ENCODE data around the gene SH3RF3.
"Not testable (repeated sequence)": the region's sequence is repeated elsewhere in the genome, so short reads cannot be mapped to it uniquely, and the experiment has no call there.

SH3RF3 gene

DNA sequence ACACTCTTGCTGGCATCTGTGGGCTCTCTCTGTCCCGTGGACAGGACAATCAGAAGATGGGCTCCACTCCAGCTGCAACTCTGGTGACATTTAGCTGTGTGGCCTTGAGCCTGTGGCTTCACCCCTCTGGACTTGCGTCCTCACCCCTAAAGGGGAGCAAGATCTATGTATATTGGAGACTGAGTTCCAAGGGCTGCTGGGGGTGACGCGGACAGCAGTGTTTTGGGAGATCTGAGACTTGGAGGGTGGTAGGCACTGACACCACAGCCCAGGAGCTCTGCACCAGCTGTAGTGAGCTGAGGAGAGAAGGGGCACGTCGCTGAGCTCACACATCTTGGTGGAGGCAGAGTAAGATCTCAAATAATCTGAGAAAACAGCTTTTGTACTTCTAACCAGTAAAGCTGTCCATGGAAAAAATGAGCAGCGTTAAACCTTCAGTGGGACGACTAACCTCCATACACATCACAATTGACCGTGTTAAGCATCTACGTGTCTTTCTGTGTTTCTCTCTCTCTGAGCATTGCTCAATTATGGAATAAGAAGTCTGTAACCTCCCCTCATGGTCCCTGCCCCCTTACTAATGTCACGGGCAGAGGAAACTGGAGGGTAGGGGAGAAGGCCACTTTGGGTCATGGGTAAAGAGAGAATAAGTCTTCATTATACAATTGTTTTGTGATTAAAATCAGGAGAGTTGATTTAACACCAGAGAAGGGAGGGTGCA, 85.8 kb downstream of the SH3RF3 start:
- no peak for DNase-seq (ENCODE audit: low read depth in 2 of 2, low spot score in 1 of 2)

- no peak for DNase-seq (ENCODE audit: low read depth in 2 of 2, low spot score in 1 of 2)
Observed at GRCh38 chr2:109215866-109216265, 86.9 kb downstream of the SH3RF3 start.

- no peak for DNase-seq (ENCODE audit: low read depth in 2 of 2, low spot score in 1 of 2)
Observed at GRCh38 chr2:109216332-109216731, 87.3 kb downstream of the SH3RF3 start.

GRCh38 chr2:109217362-109218086, 88.5 kb downstream of the SH3RF3 start:
- no peak for DNase-seq (ENCODE audit: low read depth in 2 of 2, low spot score in 1 of 2)

- DNase-seq (ENCODE audit: low read depth in 2 of 2, low spot score in 1 of 2) = no peak
Observed at GRCh38 chr2:109218087-109218791, 89.2 kb downstream of the SH3RF3 start.

- no peak for DNase-seq (ENCODE audit: low read depth in 2 of 2, low spot score in 1 of 2)
Observed at GRCh38 chr2:109218792-109219126, 89.8 kb downstream of the SH3RF3 start.

DNA sequence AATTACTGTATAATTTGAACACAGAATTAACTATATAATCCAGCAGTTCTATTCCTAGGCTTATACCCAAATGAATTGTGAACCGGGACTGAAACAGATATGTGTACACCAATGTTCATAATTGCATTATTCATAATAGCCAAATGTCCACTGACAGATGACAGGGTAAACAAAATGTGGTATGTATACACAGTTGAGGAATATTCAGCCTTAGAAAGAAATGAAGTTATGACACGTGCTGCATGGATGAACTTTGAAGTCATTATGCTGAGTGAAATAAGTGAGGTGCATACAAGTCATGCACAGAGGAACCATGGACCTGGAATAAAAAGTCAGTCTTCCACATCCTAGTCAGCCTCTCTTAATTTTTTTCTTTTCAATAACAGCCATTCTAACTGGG, 91.9 kb downstream of the SH3RF3 start:
- DNase-seq (ENCODE audit: low read depth in 2 of 2, low spot score in 1 of 2) = no peak

- not testable (repeated sequence) for DNase-seq (ENCODE audit: low read depth in 2 of 2, low spot score in 1 of 2)
Observed at GRCh38 chr2:109221316-109221715, 92.3 kb downstream of the SH3RF3 start.

DNA sequence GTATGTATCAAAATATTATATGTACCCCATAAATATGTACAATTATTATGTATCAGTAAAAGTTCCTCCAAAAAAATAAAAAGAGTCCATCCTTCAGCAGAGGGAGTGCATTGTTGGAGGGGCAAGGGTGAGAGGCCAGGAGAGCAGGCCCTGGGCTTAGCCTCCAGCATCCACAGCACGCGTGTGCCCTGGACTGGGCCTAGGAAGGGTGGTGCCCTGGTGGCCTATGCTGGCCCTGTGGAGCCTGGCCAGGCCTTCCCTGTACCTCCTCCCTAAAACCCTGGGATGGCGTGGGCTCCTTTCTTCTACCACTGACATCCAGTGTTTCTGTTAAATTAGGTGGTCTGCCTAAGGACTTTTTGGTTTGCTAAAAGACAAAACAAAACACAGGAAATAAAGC, 93.4 kb downstream of the SH3RF3 start:
- no peak for DNase-seq (ENCODE audit: low read depth in 2 of 2, low spot score in 1 of 2)

GRCh38 chr2:109222825-109223471, 93.9 kb downstream of the SH3RF3 start:
- no peak for DNase-seq (ENCODE audit: low read depth in 2 of 2, low spot score in 1 of 2)

- DNase-seq (ENCODE audit: low read depth in 2 of 2, low spot score in 1 of 2) = no peak
Observed at GRCh38 chr2:109223490-109223889, 94.5 kb downstream of the SH3RF3 start.

GRCh38 chr2:109224341-109224740, 95.3 kb downstream of the SH3RF3 start:
- not testable (repeated sequence) for DNase-seq (ENCODE audit: low read depth in 2 of 2, low spot score in 1 of 2)

- no peak for DNase-seq (ENCODE audit: low read depth in 2 of 2, low spot score in 1 of 2)
Observed at GRCh38 chr2:109225170-109225782, 96.3 kb downstream of the SH3RF3 start.

- DNase-seq (ENCODE audit: low read depth in 2 of 2, low spot score in 1 of 2) = no peak
Observed at GRCh38 chr2:109226128-109226527, 97.1 kb downstream of the SH3RF3 start.

DNA sequence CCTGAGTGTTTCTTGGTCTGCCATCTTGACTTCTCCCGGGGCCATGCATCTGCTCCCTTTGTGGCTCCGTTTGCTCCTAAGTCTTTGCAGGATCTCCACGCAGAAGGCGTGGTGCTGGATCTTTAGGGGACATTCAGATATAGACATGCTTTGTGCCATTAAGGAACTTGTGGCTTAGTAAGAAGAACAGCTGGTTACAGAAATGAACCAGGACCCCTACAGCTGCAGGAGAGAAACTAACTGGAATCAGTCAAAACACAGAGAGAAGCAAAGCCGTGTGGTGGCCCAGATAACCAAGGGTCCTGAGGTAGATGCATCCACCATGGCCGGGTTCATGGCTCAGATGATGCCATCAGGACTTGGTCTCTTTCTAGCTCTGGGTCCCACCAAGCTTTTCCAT, 97.6 kb downstream of the SH3RF3 start:
- DNase-seq (ENCODE audit: low read depth in 2 of 2, low spot score in 1 of 2) = no peak

GRCh38 chr2:109229094-109229675, 100.2 kb downstream of the SH3RF3 start:
- DNase-seq (ENCODE audit: low read depth in 2 of 2, low spot score in 1 of 2) = no peak

GRCh38 chr2:109230941-109231420, 102.0 kb downstream of the SH3RF3 start:
- no peak for DNase-seq (ENCODE audit: low read depth in 2 of 2, low spot score in 1 of 2)

GRCh38 chr2:109231428-109231827, 102.4 kb downstream of the SH3RF3 start:
- DNase-seq (ENCODE audit: low read depth in 2 of 2, low spot score in 1 of 2) = no peak

DNA sequence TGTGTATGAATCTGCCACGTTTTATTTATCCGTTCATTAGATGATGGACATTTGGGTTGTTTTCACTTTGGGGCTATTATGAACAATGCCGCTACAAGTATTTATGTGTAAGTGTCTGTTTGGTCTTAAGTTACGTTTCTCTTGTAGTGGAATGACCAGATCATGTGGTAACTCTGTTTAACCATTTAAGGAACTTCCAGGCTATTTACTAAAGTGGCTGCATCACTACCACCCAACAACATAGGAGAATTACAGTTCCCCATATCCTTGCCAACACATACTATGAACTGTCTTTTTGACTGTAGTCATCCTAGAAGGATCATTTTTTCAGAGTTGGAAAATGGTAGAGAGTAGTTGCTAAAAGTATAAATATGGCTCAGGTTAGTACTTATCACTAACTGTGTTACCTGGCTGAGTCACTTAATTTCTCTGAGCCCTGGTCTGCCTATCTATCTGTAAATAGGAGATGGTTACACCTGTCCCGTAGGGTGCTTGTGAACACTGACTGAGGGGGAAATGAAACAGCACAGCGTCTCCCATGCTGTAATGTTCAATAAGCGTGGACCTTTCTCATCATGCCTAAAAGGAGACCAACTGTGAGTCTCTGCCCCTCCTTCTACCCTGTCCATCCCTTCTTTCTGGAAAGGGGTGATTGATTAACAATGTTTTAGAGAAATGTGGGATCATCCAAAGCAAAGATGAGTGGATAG, 103.1 kb downstream of the SH3RF3 start:
- no peak for DNase-seq (ENCODE audit: low read depth in 2 of 2, low spot score in 1 of 2)

GRCh38 chr2:109232909-109233308, 103.9 kb downstream of the SH3RF3 start:
- no peak for DNase-seq (ENCODE audit: low read depth in 2 of 2, low spot score in 1 of 2)

Measured in stimulated activated CD8-positive, alpha-beta memory T cell treated with anti-CD3 and anti-CD28 coated beads, Interleukin-4, amount 100 ng/mL, for 4 hours (primary cell).